A549 treated with GW870086 at 1 μM for 4 hours (cell line): ENCODE measurements around the gene ASPRV1. TPM values are rescaled to one million over a fixed set of nuclear protein-coding genes. Genes with fewer than 3 reads are reported as not detected.

Experiments
- total RNA-seq: library from RNA; stranded (reverse); fragments of 200-300 nt; extraction: Qiagen RNA extraction; gene quantifications from 5 replicates; pipeline ENCODE4 v1.2.3, GENCODE V29; 2022; ENCODE audit warnings: low read depth

ASPRV1 gene
- 0.22 to 0.41 TPM (median 0.36 TPM) in 5 replicates for total RNA-seq

DNA sequence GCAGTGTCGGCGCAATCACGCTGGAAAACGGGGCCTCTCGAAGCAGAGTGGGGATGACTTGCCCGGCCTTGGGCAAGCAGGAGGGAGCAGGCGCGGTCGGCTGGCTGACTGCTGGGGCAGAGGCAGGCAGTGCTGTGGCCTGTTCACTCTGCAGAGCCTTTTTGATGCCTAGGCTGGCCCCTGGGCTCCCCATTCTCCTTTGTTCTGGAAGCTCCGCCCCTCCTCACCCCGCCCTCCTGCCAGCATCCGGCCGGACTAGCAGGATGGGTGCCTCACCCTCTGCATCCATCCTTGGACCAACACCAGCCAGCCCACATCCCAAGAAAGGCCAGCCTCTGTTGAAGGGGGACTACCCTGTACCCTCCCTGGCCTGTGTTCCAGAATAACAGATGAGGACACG lies at the start of gene ASPRV1:
TSS of gene ASPRV1 (minus strand) at position 136 of the 400 bp plus-strand sequence. CDS start 195 bp downstream, outside the sequence.

GRCh38 chr2:69914950-69915945 lies 46.2 kb downstream of the ASPRV1 start, which contains the start of gene MXD1:
Gene MXD1, plus strand, starts transcription at chr2:69915109. Its CDS starts 222 bp downstream, at chr2:69915331.

Other genes with a start within 250 kb of the ASPRV1 start
- 332 to 386 TPM (median 354 TPM) in 5 replicates for gene ANXA4, start 219.5 kb downstream of the ASPRV1 start, total RNA-seq
- gene GMCL1, start 132.0 kb downstream of the ASPRV1 start, total RNA-seq: 6.6 to 12.1 TPM (median 9.9 TPM) in 5 replicates
- gene SNRNP27, start 67.7 kb downstream of the ASPRV1 start, total RNA-seq: 45.9 to 79.0 TPM (median 52.2 TPM) in 5 replicates
- 1.7 to 2.5 TPM (median 2.1 TPM) in 5 replicates for gene MXD1, start 46.5 kb downstream of the ASPRV1 start, total RNA-seq
- 365 to 431 TPM (median 405 TPM) in 5 replicates for gene PCBP1, start 125.8 kb upstream of the ASPRV1 start, total RNA-seq
- 6.6 to 9.7 TPM (median 8.1 TPM) in 5 replicates for gene C2orf42, start 229.4 kb upstream of the ASPRV1 start, total RNA-seq